Osteoblast (primary cell): ENCODE data around the gene PIGO. TPM values are rescaled to one million over a fixed set of nuclear protein-coding genes. Genes with fewer than 3 reads are reported as not detected.

Experiments
- DNase-seq: peaks from one replicate; pipeline ENCODE4 v3.0.0; 2011; ENCODE audit warnings: low spot score, mixed read lengths; ENCODE audit not compliant: insufficient read length; ENCODE audit errors: missing footprints
- H2AFZ ChIP-seq: 2 replicates; pipeline ENCODE4 v1.6.0; 2011; ENCODE audit warnings: mild to moderate bottlenecking, low read length
- H3K27ac ChIP-seq: 2 replicates; pipeline ENCODE4 v1.5.1; 2011; ENCODE audit warnings: mild to moderate bottlenecking, low read depth, low read length, moderate library complexity
- H3K27me3 ChIP-seq: 2 replicates; pipeline ENCODE4 v1.6.0; 2012; ENCODE audit warnings: mild to moderate bottlenecking, control low read depth, inconsistent platforms, low read length, moderate library complexity; ENCODE audit not compliant: insufficient read depth
- H3K36me3 ChIP-seq: 2 replicates; pipeline ENCODE4 v1.5.1; 2011; ENCODE audit warnings: mild to moderate bottlenecking, low read length, control low read depth, moderate library complexity; ENCODE audit not compliant: insufficient read depth
- H3K4me1 ChIP-seq: 2 replicates; pipeline ENCODE4 v1.5.1; 2011; ENCODE audit warnings: mild to moderate bottlenecking, low read length, control low read depth, moderate library complexity; ENCODE audit not compliant: insufficient read depth
- H3K4me2 ChIP-seq: 2 replicates; pipeline ENCODE4 v1.6.0; 2011; ENCODE audit warnings: mild to moderate bottlenecking, low read length; ENCODE audit not compliant: insufficient read depth
- H3K4me3 ChIP-seq: fragments of 200-600 bp; sonication (generic); 3 replicates; pipeline ENCODE4 v1.5.1; 2012; ENCODE audit warnings: mild to moderate bottlenecking, low read length, inconsistent platforms; ENCODE audit not compliant: insufficient read depth
- H3K79me2 ChIP-seq: 2 replicates; pipeline ENCODE4 v1.6.0; 2012; ENCODE audit warnings: mild to moderate bottlenecking, low read length, control low read depth, inconsistent platforms; ENCODE audit not compliant: insufficient read depth
- H3K9me3 ChIP-seq: 2 replicates; pipeline ENCODE4 v1.5.1; 2011; ENCODE audit warnings: low read depth, low read length, control low read depth
- H4K20me1 ChIP-seq: 2 replicates; pipeline ENCODE4 v1.6.0; 2012; ENCODE audit warnings: mild to moderate bottlenecking, low read length, control low read depth; ENCODE audit not compliant: insufficient read depth
- CTCF ChIP-seq: IDR thresholded peaks from 2 replicates; pipeline ENCODE4 v1.5.1; 2011; ENCODE audit warnings: mild to moderate bottlenecking, low read depth, low read length, moderate library complexity; ENCODE audit errors: extremely low read depth
- total RNA-seq: library from RNA; depleted of rRNA; stranded (reverse); fragments of >200 nt; gene quantifications from 2 replicates; pipeline ENCODE4 v1.2.3, GENCODE V29; 2012

PIGO gene
- total RNA-seq, 1 donor, result 15.9 TPM

GRCh38 chr9:35114113-35114839 lies 17.9 kb upstream of the PIGO start:
- Histone ChIP-seq H4K20me1 (peaks cover 12% of the 10 kb centered on the region), H3K9me3 (no peaks in the 10 kb centered on the region), H3K36me3 (peaks cover 3% of the 10 kb centered on the region), H3K4me1 (peaks cover 60% of the 10 kb centered on the region), H3K4me2 (peak overlapping the region; percentile 89), H3K79me2 (peaks cover 34% of the 10 kb centered on the region), H3K4me3 (peak overlapping the region; percentile 90), H3K27me3 (no peaks in the 10 kb centered on the region), H3K27ac (peak overlapping the region; percentile 91), H2AFZ (peak overlapping the region; percentile 63)
- peak; percentile 98 for DNase-seq
- TF ChIP-seq CTCF, result no peak

DNA sequence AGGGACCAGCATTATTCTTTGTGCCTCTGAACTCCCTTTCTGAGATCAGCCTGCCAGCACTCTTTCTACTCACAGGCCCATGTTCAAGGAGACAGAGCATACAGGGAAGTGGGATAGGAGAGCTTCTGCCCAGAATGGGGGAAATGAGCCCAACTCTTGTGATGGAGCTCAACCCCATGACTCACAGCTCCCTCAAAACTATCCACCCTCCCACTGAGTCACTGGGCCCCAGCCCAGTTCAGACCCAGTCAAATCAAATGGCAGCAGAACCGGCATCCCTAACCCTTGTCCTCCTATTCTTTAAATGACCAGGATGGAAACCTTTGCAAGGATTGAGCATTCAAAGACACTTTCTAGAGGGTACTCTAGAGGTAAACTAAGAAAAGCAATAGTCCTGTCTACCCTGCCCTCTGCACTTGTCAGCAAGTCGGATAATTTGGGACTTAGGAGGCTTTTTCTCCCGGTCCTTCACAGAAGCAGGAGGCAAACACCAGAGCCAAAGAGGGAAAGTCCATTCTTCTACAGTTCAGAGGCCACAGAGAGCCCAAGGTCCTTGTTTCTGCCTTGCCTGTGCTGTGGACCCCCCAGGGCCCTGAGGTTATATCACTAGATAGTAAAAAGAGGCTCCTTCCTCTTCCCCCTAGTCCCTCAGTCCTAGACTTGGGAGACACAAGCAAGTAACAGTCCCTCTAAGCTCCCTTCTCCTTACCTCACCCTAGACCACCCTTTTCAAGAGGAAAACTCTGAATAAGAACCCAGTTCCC lies 16.0 kb upstream of the PIGO start:
- peaks cover 51% of the 10 kb centered on the region for H3K79me2 ChIP-seq

GRCh38 chr9:35111001-35111933 lies 14.9 kb upstream of the PIGO start:
- no peak for TF ChIP-seq CTCF
- Histone ChIP-seq H3K4me1 (peaks cover 51% of the 10 kb centered on the region), H3K36me3 (peaks cover 26% of the 10 kb centered on the region), H3K79me2 (peaks cover 59% of the 10 kb centered on the region), H4K20me1 (peaks cover 27% of the 10 kb centered on the region), H2AFZ (peak overlapping the region; percentile 40), H3K27me3 (no peaks in the 10 kb centered on the region), H3K4me2 (peak overlapping the region; percentile 96), H3K4me3 (peak overlapping the region; percentile 94), H3K9me3 (no peaks in the 10 kb centered on the region), H3K27ac (peak overlapping the region; percentile 90)
- DNase-seq, result peak; percentile 99

More for the DNA sequence above, 16.0 kb upstream of the PIGO start:
- Histone ChIP-seq H2AFZ (peak overlapping the region; percentile 8), H3K9me3 (no peaks in the 10 kb centered on the region), H3K4me1 (peaks cover 59% of the 10 kb centered on the region), H4K20me1 (peaks cover 25% of the 10 kb centered on the region), H3K27me3 (no peaks in the 10 kb centered on the region), H3K27ac (peak overlapping the region; percentile 90), H3K4me3 (peak overlapping the region; percentile 65), H3K4me2 (peak overlapping the region; percentile 86), H3K36me3 (peaks cover 16% of the 10 kb centered on the region)
- DNase-seq, result peak; percentile 95
- no peak for TF ChIP-seq CTCF
